ENCODE data around the gene RBM14.
A peak's percentile ranks its signal among the peaks of the same experiment; 100 is the strongest.
"Not testable (repeated sequence)": the region's sequence is repeated elsewhere in the genome, so short reads cannot be mapped to it uniquely, and the experiment has no call there.

Gene RBM14, protein sequence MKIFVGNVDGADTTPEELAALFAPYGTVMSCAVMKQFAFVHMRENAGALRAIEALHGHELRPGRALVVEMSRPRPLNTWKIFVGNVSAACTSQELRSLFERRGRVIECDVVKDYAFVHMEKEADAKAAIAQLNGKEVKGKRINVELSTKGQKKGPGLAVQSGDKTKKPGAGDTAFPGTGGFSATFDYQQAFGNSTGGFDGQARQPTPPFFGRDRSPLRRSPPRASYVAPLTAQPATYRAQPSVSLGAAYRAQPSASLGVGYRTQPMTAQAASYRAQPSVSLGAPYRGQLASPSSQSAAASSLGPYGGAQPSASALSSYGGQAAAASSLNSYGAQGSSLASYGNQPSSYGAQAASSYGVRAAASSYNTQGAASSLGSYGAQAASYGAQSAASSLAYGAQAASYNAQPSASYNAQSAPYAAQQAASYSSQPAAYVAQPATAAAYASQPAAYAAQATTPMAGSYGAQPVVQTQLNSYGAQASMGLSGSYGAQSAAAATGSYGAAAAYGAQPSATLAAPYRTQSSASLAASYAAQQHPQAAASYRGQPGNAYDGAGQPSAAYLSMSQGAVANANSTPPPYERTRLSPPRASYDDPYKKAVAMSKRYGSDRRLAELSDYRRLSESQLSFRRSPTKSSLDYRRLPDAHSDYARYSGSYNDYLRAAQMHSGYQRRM

DNA sequence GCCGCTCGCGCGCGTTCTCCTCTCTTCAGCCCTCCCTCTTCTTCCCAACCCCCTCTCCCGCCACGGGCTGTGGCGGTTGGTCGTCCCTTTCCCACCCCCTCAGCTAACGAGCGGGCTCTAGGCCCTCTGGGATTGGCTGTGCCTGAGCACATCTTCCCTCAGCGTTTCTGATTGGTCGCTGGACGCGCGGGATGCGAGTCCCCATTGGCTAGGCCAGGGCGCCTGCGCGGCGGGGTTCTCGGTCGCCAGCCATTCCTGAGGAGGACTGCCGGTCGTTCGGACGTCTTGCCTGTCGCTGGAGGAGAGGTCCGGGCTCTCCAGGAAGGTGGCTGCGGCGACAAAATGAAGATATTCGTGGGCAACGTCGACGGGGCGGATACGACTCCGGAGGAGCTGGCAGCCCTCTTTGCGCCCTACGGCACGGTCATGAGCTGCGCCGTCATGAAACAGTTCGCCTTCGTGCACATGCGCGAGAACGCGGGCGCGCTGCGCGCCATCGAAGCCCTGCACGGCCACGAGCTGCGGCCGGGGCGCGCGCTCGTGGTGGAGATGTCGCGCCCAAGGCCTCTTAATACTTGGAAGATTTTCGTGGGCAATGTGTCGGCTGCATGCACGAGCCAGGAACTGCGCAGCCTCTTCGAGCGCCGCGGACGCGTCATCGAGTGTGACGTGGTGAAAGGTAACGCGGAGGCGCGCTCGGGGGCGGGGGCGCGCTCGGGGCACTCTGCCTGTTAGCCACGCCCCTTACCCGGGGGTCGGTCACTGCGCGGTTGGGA, at the start of gene RBM14:
TSS of gene RBM14 (plus strand) at position 252 of the 776 bp plus-strand sequence. CDS start at position 343, 91 bp downstream.
- peak; percentile 99 for DNase-seq

DNA sequence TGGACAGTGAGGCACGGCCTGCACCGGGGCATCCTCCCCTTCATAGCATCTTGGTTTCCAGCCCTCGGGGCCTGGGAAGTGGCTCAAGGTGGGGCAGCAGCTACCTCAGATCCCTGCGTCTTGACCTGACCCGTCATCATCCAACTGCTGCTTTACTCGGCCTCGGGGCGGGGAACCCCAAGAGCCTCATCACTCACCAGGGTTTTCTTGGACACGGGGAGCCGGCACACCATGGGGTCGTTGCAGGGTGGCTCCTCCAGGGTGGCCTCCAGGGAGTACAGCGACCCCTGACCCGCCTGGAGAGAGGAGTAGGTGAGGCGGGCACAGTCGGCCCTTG, 48.7 kb upstream of the RBM14 start:
- DNase-seq: no peak

DNA sequence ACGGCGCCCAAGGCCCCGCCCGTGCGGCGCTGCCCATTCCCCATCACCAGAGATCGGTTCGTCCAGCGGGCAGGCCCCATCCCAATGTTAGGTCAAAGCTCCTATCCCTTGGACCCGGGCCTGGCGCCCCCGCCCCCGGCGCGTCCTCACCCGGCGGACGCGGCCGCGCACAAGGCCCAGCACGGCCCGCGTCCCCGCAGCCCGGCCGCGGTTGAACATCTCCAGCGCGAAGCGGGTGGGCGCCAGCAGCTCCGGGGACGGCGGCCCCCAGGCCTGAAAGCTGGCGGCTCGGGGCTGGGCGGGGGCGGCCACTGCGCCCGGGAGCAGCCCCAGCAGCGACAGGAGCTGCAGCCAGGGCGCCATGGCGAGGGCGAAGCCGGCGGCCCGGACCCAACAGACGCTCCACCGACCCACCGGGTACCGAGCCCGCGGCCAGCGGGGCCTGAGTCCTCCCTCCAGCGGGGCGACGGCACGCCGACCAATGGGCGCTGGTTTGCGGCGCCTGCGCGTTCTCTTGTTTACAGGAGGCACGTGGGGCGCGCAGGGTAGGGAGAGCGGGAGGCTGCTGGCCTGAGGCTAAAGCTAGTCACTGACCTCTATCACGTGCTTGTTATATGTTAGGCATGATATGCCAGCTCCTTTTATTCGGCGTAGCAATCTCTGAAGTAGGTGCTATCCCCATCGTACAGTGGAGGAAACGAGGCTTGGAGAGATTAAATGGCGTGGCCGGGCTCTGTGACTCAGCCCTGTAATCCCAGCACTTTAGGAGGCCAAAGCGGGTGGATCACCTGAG, 48.1 kb upstream of the RBM14 start, which contains the start of gene CTSF:
TSS of gene CTSF (minus strand) at position 483 of the 793 bp plus-strand sequence. CDS start at position 363, 120 bp downstream.
- DNase-seq: peak; percentile 83

DNA sequence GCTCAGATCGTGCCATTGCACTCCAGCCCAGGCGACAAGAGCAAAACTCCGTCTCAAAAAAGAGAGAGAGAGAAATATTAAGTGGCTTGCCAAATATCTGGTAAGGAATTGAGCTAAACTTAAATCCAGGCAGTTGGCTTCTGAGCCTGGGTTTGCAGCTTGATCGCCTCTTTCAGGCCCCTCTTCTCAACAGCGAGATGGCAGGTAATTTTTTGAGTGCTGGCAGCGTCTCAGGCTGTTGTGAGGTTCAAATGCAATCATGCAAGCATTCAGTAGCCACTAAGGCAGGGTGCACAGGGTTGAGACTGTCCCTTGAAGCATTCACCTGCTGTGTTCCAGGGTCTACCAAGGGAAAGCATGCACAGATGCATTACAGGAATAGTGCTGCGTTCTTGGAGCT, 47.4 kb upstream of the RBM14 start:
- no peak for DNase-seq

DNA sequence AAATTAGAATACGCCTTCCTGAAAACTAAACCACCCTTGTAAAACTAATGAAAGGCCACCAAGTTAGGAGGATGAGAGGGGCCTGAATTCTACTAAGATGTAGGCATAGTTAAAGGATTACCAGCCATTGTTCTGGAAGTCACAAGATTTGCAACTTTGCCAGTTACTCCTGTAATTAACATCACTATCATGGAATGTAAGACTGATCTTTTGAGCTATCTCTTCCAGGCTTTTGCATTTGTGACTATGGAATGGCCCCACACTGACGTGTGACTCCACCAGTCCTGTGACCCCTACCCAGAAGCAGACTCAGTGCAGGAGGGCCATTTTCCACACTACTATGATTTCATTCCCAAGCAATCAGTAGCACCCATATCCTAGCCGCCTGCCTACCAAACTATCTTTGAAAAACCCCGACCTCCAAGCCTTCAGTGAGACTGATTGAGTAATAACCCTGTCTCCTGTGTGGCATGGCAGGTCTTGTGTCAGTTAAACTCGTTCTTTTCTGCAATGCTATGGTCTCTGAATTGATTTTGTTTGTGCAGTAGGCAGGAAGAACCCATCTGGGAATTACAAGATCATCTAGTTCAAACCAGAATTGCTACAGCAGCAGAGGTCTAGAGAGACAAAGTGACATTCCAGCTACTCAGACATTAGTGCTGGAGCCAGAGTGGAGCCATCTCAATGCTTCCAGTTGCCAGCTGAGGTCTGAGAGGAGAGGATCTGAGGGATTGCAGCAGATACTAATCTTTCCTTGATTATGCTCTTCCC, 46.2 kb upstream of the RBM14 start:
- no peak for DNase-seq

DNA sequence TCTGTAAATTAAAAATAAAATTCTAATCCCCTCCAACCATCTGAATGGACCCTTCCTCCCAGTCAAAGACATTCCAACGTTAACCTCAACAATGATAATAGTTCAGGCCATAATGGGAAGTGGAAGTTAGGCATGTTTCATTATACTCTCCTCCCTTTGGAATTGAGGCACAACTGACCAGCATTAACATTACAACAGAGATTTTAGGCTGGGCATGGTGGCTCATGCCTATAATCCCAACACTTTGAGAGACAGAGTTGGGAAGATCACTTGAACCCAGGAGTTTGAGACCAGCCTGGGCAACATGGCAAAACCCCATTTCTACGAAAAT, 45.6 kb upstream of the RBM14 start:
- no peak for DNase-seq

DNA sequence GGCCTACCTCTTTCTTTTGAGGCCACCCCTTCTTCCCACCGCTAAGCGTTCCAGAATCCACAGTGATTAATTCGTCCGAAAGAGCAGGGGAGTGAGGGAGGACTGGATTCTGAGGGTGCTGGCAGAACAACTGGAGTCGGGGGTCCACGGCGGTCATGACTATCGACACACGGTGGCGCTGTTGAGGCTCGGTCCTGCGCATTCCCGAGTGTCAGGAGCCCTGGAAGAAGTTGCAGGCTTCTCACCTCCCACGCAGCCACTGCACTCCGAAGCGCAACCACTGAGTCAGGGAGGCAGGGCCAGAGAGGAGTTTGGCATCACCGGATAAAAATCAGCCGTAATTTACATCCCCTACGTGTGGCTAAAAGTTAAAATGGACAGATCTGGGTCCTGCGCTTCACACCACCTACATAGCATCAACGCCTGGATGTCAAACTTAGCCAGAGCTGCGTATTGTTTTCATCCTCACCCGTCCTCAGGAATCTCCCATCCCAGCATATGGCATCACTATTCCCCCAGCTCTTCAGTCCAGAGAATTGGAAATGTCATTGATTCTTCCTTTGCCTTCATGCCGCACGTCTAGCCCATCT, 37.3 kb upstream of the RBM14 start:
- DNase-seq: peak; percentile 92

DNA sequence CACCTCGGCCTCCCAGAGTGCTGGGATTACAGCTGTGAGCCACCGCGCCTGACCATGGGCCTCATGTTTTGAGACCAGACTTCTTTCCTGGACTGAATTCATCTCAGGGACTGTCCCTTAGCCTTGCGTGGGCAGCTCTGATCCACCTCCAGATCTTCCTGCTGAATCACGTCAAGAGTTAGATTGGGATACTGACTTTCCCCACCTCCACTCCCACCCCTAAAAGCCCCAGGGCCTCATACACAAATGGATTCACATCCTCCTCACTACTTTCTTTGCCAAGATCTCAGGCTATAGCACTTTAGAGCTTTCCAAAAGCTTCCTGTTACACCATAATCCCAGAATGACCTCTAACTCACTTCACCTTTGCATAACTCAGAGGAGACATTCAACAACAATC, 35.6 kb upstream of the RBM14 start:
- no peak for DNase-seq

DNA sequence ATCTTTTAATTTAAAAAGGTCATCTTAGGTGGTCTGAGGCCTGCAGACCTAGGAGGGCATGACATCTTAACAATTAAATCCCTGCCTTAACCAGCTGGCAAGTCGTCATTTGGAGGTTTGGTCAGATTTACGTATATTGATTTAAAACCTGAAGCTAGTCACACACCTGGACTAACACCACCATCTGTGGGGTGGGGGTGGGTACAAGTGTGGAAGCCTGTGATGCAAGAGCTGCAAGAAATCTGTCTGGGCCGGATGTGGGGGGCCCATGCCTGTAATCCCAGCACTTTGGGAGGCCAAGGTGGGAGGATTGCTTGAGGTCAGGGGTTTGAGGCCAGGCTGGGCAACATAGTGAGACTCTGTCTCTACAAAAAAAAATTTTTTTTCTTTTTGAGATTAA, 35.2 kb upstream of the RBM14 start:
- DNase-seq: no peak

DNA sequence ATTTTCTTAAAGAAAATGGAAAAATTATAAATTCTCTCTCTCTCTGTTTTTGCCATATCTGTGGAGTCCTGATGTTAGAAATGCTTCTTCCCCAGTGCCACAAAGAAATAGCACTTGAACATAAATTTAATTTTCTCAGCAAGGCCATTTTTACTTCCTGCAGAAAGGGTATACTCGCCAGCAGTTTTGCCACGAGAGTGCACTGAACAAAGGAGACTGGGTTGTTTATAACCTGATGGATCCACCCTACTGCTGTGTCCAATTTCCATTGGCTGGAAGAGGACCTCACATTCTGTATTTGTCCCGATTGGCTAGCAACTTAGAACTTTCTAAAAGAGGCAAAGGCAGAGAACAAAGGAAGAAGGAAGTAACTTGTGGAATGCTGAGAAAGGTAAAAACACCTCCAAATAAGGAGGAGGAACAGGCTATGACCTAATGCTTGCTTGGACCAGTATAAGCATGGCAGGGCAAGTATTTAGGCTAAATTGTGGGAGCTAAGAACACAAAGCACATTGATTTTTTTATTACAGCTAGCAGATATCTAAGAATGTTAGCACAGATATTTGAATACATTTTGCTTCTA, 33.8 kb upstream of the RBM14 start:
- DNase-seq: not testable (repeated sequence)

DNA sequence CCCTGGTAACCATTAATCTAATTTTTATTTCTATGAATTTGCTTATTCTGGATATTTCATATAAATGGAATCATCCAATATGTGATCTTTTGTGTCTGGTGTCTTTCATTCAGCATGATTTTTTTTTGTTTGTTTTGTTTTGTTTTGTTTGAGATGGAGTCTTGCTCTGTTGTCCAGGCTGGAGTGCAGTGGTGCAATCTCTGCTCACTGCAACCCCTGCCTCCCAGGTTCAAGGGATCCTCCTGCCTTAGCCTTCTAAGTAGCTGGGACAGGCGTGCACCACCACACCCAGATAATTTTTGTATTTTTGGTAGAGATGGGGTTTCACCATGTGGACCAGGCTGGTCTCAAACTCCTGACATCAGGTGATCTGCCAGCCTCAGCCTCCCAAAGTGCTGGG, 31.0 kb upstream of the RBM14 start:
- DNase-seq: not testable (repeated sequence)

DNA sequence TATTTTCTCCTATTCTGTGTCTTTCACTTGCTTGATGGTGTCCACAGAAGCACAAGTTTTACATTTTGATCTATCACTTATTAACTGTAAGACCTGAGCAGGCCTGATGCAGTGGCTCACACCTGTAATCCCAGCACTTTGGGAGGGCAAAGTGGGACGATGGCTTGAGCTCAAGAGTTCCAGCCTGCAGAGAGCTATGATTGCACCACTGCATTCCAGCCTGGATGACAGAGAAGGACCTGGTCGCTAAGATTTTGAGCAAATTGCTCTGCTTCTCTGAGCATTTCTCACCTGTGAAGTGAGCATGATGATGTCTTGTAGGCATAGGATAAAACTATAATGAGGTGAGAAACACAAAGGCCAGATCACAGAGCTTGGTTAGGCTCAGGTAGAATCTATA, 30.3 kb upstream of the RBM14 start:
- DNase-seq: no peak

DNA sequence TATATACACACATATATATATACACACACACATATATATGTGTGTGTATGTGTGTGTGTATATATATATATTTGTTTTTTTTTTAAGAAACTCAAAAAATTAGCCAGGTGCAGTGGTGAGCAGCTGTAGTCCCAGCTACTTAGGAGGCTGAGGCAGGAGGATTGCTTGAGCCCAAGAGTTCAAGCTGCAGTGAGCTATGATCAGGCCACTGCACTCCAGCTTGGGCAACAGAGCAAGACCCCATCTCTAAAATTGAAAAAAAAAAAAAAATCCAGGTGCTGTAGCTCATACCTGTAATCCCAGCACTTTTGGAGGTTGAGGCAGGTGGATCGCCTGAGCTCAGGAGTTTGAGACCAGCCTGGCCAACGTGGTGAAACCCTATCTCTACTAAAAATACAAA, 27.1 kb upstream of the RBM14 start:
- DNase-seq: not testable (repeated sequence)

DNA sequence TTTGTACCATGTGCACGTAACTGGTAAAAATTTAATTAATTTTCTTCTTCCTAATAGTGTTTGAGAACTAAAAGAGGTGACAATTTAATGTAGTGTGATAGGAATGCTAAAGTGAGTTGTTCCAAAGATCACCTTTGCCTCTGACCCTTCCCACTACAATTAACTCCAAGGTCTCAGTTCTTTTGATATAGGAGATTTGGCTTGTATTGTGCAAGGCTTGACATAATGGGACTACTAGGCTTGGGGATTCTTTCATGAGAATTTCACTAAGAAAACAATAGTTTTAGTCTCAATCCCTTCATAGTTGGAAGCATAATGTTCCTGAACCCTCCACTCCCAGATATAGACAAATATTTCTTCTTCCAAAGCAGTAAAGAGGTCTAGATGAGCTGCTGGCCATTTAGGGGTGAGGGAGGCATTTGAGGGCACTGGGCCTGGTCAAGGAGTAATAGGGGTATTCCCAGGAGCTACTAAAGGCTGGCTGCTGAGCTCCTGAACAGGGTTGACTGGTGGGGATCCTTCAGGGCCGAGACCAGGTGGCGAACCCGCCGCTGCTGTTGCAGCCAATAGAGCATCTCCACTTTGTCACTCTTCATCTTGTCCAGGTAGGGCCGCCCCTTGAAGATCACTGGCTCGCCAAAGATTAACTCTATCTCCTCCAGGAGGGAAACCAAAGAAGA, 26.3 kb upstream of the RBM14 start:
- no peak for DNase-seq

DNA sequence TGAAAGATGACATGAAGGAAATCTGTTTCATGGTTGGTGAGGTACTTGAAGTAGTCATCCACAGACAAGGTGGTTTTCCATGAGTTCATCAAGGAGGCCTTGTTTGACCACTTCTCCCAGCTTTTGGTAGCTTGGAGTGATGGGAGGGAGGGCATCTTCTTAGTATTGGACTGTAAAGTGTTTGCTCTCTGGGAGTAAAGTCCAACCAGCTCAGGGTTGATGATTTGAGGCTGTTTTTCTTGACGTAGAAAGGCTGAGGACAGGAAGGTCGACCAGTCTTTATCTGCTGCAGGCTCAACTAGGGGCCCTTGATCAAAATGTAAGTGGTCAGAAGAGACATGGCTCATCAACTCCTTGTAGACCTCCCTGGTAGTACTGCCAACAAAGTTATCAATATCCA, 25.3 kb upstream of the RBM14 start:
- no peak for DNase-seq

DNA sequence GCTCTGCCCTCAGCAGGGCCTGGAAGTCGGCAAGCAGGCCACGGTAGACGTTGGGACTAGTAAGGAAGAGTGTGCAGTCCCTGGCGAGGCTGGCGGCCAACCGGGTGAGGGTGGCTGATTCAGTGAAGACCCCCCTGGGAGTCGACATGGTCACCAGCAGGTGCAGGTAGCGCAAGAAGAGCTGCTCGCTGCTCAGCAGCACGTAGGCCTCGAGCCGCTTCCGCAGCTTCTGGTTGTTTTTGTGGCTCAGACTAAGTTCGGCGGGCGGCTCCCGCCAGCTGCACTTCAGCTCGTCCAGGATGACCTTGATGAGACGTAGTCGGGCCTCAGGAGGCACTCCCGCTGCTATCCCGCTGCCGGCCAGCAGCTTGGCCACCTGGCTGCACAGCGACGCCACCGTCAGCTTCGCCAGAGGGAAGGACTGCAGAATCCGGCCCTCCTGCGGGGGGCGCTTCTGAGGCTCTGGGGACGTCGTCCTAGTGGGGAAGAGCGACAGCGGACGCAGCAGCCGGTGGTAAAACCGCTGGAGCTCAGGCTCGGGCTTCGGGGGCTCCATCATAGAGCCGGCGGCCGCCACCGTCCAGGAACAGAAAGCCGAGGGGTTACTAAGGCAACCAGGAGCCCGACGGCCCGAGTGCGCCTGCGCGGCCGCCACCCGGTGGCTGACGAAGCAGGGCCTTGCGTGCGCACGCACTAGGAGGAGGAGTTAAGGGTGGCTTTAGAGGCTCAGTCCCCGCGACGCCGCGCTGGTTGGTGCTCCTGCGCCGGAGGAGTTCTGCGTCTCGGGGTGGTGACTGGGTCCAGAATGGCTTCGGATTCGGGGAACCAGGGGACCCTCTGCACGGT, 23.8 kb upstream of the RBM14 start, which contains the start of the genes CCDC87 and CCS:
TSS of gene CCDC87 (minus strand) at position 607 of the 846 bp plus-strand sequence. CDS start at position 559, 48 bp downstream.
TSS of gene CCS (plus strand) at position 729 of the 846 bp plus-strand sequence. CDS start at position 806, 77 bp downstream.
- peak; percentile 99 for DNase-seq

DNA sequence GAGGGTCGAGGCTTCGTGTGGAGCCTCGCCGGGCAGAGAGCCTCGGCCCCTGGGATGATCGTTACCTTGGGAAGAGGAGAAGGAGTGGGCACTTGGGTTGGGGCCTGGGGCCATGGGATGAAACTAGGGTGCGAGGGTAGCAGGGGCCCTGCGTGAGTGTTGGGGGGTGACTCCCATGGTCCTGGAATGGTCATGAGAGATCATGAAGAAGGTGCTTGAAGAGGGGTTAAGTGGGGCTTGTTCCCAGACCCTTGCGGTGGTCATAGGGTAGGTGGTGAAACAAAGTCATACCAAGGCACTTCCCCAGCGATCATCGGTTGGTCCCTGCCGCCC, 23.2 kb upstream of the RBM14 start:
- no peak for DNase-seq

DNA sequence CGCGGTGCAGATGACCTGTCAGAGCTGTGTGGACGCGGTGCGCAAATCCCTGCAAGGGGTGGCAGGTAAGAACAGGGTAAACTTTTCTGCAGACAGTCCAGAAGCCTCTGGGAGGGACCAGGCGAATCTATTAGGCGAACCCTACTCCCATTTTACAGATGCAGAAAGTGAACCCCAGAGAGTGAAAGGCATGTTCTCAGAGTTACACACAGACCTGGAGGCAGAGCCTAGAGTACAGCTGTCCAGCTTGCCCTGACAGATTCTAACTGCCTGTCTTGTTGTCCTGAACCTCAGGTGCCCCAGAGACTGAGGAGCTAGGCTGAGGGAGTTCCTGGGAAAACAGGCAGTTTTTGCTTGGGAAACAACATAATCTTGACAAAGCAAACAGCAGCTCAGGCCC, 22.8 kb upstream of the RBM14 start:
- no peak for DNase-seq

DNA sequence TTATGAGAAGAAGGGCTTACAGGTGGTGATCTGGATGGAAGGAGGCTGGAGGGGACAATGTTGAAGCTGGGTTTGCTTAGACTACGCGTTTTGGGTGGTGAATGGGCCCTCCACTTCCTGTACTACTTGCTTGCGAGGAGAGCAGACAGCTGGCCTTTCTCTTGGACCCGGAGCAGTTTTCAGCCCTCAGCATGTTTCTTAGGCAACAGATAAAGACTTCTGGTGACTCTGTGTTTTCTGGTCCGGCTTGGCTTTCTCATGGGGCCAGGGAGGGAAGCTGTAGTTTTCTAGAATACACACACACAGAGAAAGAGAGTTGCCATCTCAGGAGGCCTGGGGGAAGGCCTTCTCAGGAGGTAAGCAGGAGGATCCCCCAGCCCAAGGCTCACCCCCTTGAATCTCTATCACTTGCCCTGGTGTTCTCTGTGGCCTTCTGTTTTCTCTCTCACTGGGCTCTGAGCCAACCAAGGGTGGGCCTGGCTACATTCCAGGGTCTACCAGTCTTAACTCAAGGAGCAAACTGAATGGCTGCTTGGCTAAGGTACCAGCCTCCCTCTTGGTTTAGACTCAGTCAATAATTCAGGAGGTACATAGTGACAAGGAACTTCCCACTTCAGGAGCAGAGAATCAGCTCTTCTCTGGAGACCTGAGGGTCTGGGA, 21.1 kb upstream of the RBM14 start:
- no peak for DNase-seq
